Gastrocnemius medialis (tissue), 4 donors: ENCODE measurements around the gene CFAP46. TPM values are rescaled to one million over a fixed set of nuclear protein-coding genes. Genes with fewer than 3 reads are reported as not detected.

Experiments
- ATAC-seq, 2 donors: fragments of 150-250 bp; one replicate each; pipeline ENCODE4 v1.9.1; 2016
- DNase-seq, 2 donors: peaks; one replicate each; pipeline ENCODE4 v3.0.0-alpha.2; 2019
- H3K27ac ChIP-seq, 4 donors: fragments of 200-600 bp; sonication (generic); 1 replicate in 1 of 4; 2 replicates in 3 of 4; pipeline ENCODE4 v1.5.1; 2016 to 2018; ENCODE audit warnings: mild to moderate bottlenecking in 2 of 4, moderate library complexity in 1 of 4
- H3K27me3 ChIP-seq, 3 donors: fragments of 200-600 bp; sonication (generic) in 2 of 3; 1 replicate in 1 of 3; 2 replicates in 2 of 3; pipeline versions ENCODE4 v1.5.1 to v1.6.0; 2016 to 2019; ENCODE audit warnings: mild to moderate bottlenecking in 1 of 3, moderate library complexity in 1 of 3
- H3K36me3 ChIP-seq, 2 donors: fragments of 200-600 bp; sonication (generic) in 1 of 2; one replicate each; pipeline ENCODE4 v1.5.1; 2017 to 2018
- H3K4me1 ChIP-seq, 2 donors: fragments of 200-600 bp; sonication (generic) in 1 of 2; one replicate each; pipeline ENCODE4 v1.5.1; 2016 to 2017; ENCODE audit warnings: mild to moderate bottlenecking in 2 of 2
- H3K4me3 ChIP-seq, 4 donors: fragments of 200-600 bp; sonication (generic) in 3 of 4; 1 replicate in 1 of 4; 2 replicates in 3 of 4; pipeline ENCODE4 v1.5.1; 2016 to 2019; ENCODE audit warnings: mild to moderate bottlenecking in 2 of 4
- H3K9me3 ChIP-seq, 3 donors: fragments of 200-600 bp; sonication (generic) in 2 of 3; 1 replicate in 1 of 3; 2 replicates in 2 of 3; pipeline ENCODE4 v1.5.1; 2016 to 2019
- POLR2A ChIP-seq, 2 donors: fragments of 450-650 bp; IDR thresholded peaks; one replicate each; pipeline ENCODE4 v1.6.1; 2017; ENCODE audit warnings: antibody characterized with exemption in 2 of 2, mild to moderate bottlenecking in 2 of 2, moderate library complexity in 2 of 2
- in situ Hi-C, 4 donors: fragments of 200-750 bp; cut with MboI; loops; one replicate each; pipeline versions ENCODE4 v1.15.0 to v1.8.0; 2017; ENCODE audit warnings: low sequenced_read_pairs in 4 of 4
- intact Hi-C: fragments of 100-400 bp; cut with DNase I; formaldehyde crosslinking; loops from one replicate; pipeline ENCODE4 v1.15.1; 2023; ENCODE audit warnings: low total_unique reads
- total RNA-seq, 4 donors: library from RNA; depleted of rRNA; stranded (reverse); fragments of >200 nt; gene quantifications; one replicate each; pipeline versions ENCODE4 v1.1.0 to v1.2.3, GENCODE V29; 2016
- TF ChIP-seq, protein P1 (sequence below), 5 experiments: fragments of 450-650 bp in 3 of 5; fragments of 200-600 bp in 2 of 5; sonication (generic) in 2 of 5; IDR thresholded peaks in 4 of 5; conservative IDR thresholded peaks in 1 of 5; 1 replicate in 4 of 5; 2 replicates in 1 of 5; pipeline ENCODE4 v1.5.1; 2016 to 2019; ENCODE audit warnings: antibody characterized with exemption in 5 of 5, mild to moderate bottlenecking in 3 of 5, moderate library complexity in 3 of 5

Gene CFAP46
- total RNA-seq, 4 donors from 2014 or later: 4.2 to 27.9 (median 11.9) TPM

DNA sequence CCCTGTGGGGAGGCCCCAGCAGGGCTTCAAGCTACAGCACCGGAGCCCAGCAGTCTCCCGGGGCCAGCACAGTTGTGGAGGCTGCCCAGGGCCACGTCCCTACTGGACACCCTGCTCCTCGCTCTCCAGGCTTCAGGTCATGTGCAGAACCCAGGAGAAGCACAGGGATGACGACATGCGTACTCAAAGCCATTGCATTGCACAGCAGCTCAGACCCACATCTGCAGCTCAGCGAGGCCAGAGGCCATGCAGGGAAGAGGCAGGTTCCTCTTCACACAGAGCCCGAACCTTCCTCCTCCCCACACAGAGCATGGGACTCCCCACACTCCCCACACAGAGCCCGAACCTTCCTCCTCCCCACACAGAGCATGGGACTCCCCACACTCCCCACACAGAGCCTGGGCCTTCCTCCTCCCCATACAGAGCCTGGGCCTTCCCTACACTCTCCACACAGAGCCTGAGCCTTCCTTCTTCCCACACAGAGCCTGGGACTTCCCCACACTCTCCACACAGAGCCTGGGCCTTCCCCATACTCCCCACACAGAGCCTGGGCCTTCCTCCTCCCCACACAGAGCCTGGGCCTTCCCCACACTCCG lies 12.3 kb downstream of the CFAP46 start:
- Histone ChIP-seq H3K4me1 (no peaks in the 10 kb centered on the region), H3K9me3 (no peaks in the 10 kb centered on the region), H3K27me3 (no peaks in the 10 kb centered on the region), H3K27ac (no peak overlapping the region), H3K4me3 (no peak overlapping the region), H3K36me3 (no peaks in the 10 kb centered on the region)
- ATAC-seq (no peak), DNase-seq (no peak)
- TF ChIP-seq, protein P1, sequence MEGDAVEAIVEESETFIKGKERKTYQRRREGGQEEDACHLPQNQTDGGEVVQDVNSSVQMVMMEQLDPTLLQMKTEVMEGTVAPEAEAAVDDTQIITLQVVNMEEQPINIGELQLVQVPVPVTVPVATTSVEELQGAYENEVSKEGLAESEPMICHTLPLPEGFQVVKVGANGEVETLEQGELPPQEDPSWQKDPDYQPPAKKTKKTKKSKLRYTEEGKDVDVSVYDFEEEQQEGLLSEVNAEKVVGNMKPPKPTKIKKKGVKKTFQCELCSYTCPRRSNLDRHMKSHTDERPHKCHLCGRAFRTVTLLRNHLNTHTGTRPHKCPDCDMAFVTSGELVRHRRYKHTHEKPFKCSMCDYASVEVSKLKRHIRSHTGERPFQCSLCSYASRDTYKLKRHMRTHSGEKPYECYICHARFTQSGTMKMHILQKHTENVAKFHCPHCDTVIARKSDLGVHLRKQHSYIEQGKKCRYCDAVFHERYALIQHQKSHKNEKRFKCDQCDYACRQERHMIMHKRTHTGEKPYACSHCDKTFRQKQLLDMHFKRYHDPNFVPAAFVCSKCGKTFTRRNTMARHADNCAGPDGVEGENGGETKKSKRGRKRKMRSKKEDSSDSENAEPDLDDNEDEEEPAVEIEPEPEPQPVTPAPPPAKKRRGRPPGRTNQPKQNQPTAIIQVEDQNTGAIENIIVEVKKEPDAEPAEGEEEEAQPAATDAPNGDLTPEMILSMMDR (IDR thresholded peaks at IDR 0.05 in 4 of 5, conservative IDR thresholded peaks at IDR 0.05 in 1 of 5): no peak
- intact Hi-C loops (no loop called here), in situ Hi-C loops (loop anchor here in 1 of 4 donors (25.0 kb wide), 1 partner anchor 182 kb away; no protein-coding TSS in a partner anchor)

DNA sequence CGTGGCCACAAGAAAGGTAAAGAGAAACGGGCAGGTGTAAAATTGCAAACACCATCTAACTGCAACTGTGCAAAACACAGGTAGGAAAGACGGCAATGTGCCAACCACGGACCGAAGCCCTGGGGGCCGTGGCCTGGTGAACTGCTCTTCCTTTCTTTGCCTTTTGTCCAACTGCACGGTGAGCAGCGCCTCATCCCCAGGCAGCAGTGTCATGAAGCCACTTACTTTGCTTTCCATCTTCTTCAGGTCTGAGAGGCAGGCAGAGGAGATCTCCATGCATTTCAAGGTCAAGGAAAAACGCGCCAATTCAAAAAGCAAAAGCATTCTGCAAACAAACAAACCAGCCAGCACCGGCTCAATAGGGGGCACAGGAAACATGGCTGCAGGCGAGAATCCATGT lies 12.9 kb downstream of the CFAP46 start:
- no peaks in the 10 kb centered on the region for H3K36me3 ChIP-seq
- H3K27me3 ChIP-seq: no peaks in the 10 kb centered on the region
- H3K27ac ChIP-seq: no peak overlapping the region
- in situ Hi-C loops (loop anchor here in 1 of 4 donors (25.0 kb wide), 1 partner anchor 183 kb away; no protein-coding TSS in a partner anchor), intact Hi-C loops (no loop called here)
- no peaks in the 10 kb centered on the region for H3K9me3 ChIP-seq
- no peak for ATAC-seq
- no peaks in the 10 kb centered on the region for H3K4me1 ChIP-seq
- no peak for TF ChIP-seq POLR2A (IDR thresholded peaks at IDR 0.05)
- TF ChIP-seq, protein P1 (IDR thresholded peaks at IDR 0.05 in 4 of 5, conservative IDR thresholded peaks at IDR 0.05 in 1 of 5): no peak
- no peak for DNase-seq
- no peak overlapping the region for H3K4me3 ChIP-seq

DNA sequence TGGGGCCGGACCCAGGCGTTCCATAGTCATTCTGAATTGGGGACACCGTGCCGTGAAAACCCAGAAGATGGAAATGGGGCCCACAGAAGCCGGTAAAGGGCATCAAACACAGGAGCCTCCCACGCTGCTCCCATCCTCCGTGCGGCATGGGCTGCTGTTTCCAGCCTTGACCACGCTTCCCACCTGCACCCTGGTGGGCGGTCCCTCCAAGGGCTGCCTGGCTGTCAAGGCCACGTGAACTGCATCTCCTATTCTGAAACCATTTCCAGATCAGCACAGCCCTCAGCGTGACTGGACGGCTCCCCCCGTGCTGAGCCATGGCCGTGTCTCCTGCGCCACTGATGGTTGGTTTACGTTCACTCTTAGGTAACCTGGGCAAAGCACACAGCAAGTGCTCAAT lies 14.1 kb downstream of the CFAP46 start:
- no peaks in the 10 kb centered on the region for H3K27me3 ChIP-seq
- TF ChIP-seq, protein P1 (IDR thresholded peaks at IDR 0.05 in 4 of 5, conservative IDR thresholded peaks at IDR 0.05 in 1 of 5): no peak
- TF ChIP-seq POLR2A (IDR thresholded peaks at IDR 0.05): no peak
- intact Hi-C loops: no loop called here
- in situ Hi-C loops: loop anchor here in 1 of 4 donors (25.0 kb wide), 1 partner anchor 184 kb away; no protein-coding TSS in a partner anchor
- no peaks in the 10 kb centered on the region for H3K4me1 ChIP-seq
- H3K9me3 ChIP-seq: no peaks in the 10 kb centered on the region
- DNase-seq (no peak), ATAC-seq (no peak)
- H3K4me3 ChIP-seq: no peak overlapping the region
- no peak overlapping the region for H3K27ac ChIP-seq
- no peaks in the 10 kb centered on the region for H3K36me3 ChIP-seq

DNA sequence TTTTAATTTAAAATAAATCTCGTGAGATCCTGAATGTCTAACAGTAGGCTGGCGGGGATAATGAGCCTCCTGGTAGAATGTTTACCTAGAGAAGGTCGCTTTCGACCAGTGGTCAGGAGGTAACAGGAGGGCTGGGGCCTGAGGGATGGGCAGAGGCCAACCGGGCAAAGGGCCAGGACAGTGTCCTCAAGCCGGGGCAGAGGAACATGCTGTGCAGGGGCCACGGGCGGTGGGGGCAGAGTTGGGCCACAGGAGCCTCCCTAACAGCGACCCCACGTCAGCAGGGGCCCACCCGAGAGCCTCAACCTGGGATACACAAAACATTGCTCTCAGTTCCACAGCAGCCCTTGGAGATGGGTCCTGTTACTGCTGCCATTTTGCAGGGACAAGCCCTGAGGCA lies 14.5 kb downstream of the CFAP46 start:
- ATAC-seq: no peak
- TF ChIP-seq, protein P1 (IDR thresholded peaks at IDR 0.05 in 4 of 5, conservative IDR thresholded peaks at IDR 0.05 in 1 of 5): no peak
- no peak for TF ChIP-seq POLR2A (IDR thresholded peaks at IDR 0.05)
- intact Hi-C loops (no loop called here), in situ Hi-C loops (loop anchor here in 1 of 4 donors (25.0 kb wide), 1 partner anchor 184 kb away; no protein-coding TSS in a partner anchor)
- H3K4me1 ChIP-seq: no peaks in the 10 kb centered on the region
- H3K27me3 ChIP-seq: no peaks in the 10 kb centered on the region
- H3K36me3 ChIP-seq: no peaks in the 10 kb centered on the region
- H3K4me3 ChIP-seq: no peak overlapping the region
- no peak overlapping the region for H3K27ac ChIP-seq
- H3K9me3 ChIP-seq: no peaks in the 10 kb centered on the region
- DNase-seq: no peak
